Ectodermal cell (in vitro differentiated cells): ENCODE data around the gene GRK1.

ENCODE experiments used
- H3K27ac ChIP-seq: 2 replicates; pipeline ENCODE4 v1.7.0; 2013; ENCODE audit warnings: mild to moderate bottlenecking, low read depth, low read length; ENCODE audit not compliant: insufficient read depth, poor library complexity, severe bottlenecking
- H3K27me3 ChIP-seq: 2 replicates; pipeline ENCODE4 v1.7.0; 2013; ENCODE audit warnings: mild to moderate bottlenecking, low read length; ENCODE audit not compliant: insufficient read depth, control insufficient read depth, poor library complexity, severe bottlenecking
- H3K36me3 ChIP-seq: one replicate; pipeline ENCODE4 v1.7.0; 2013; ENCODE audit warnings: low read length; ENCODE audit not compliant: control insufficient read depth, insufficient read depth
- H3K4me1 ChIP-seq: one replicate; pipeline ENCODE4 v1.7.0; 2013; ENCODE audit warnings: low read length; ENCODE audit not compliant: control insufficient read depth, insufficient read depth
- H3K4me3 ChIP-seq: 2 replicates; pipeline ENCODE4 v1.7.0; 2013; ENCODE audit warnings: low read depth, low read length, control low read depth; ENCODE audit not compliant: insufficient read depth
- H3K9me3 ChIP-seq: 2 replicates; pipeline ENCODE4 v1.7.0; 2013; ENCODE audit warnings: mild to moderate bottlenecking, low read length, moderate library complexity; ENCODE audit not compliant: control insufficient read depth
- WGBS, 2 experiments: methylation state at CpG; one replicate each; pipeline ENCODE4 v1.1.7; 2013; ENCODE audit warnings: missing lambda C conversion rate in 2 of 2; 5-methylcytosine and 5-hydroxymethylcytosine counted together

Gene GRK1

GRCh38 chr13:113759525-113760137 lies 92.6 kb downstream of the GRK1 start:
- no peak overlapping the region for H3K27ac ChIP-seq
- peaks cover 49% of the 10 kb centered on the region for H3K27me3 ChIP-seq
- H3K36me3 ChIP-seq = no peaks in the 10 kb centered on the region
- WGBS, 2 experiments = 2% methylated on average over 25 to 26 of the region's 26 CpGs
- H3K4me1 ChIP-seq = peaks cover 2% of the 10 kb centered on the region
- H3K4me3 ChIP-seq = peak overlapping the region; percentile 58
- H3K9me3 ChIP-seq = no peaks in the 10 kb centered on the region

DNA sequence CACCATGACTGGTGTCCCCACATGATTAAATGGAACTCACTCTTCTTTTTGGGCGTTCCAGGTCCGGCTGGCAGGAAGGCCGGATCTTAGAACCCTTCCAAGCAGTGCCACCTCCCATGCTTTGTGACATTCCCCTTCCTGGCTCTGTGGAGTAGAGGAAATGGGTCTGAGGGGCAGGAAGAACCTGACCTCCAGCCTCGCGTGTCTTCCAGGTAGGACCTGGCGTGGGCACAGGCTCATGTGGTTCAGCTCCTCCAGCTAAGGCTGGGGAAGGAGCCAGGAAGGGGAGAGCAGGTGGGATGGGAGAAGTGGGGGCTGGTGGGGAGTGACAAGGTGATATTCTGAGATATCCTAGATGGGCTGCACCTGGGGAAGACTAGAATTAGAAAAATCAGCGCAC lies 94.1 kb downstream of the GRK1 start:
- 93 to 94% methylated on average over 7 of the region's 7 CpGs for WGBS, 2 experiments
- H3K27me3 ChIP-seq = peaks cover 49% of the 10 kb centered on the region
- H3K4me3 ChIP-seq = no peak overlapping the region
- peaks cover 6% of the 10 kb centered on the region for H3K4me1 ChIP-seq
- H3K9me3 ChIP-seq = no peaks in the 10 kb centered on the region
- H3K27ac ChIP-seq = no peak overlapping the region
- H3K36me3 ChIP-seq = no peaks in the 10 kb centered on the region

- Histone ChIP-seq H3K27me3 (peaks cover 49% of the 10 kb centered on the region), H3K36me3 (no peaks in the 10 kb centered on the region), H3K4me3 (no peak overlapping the region), H3K27ac (no peak overlapping the region), H3K4me1 (peaks cover 6% of the 10 kb centered on the region), H3K9me3 (no peaks in the 10 kb centered on the region)
- 88 to 94% methylated on average over 2 of the region's 2 CpGs for WGBS, 2 experiments
These were observed 95.1 kb downstream of the GRK1 start for GRCh38 chr13:113762075-113762474.

DNA sequence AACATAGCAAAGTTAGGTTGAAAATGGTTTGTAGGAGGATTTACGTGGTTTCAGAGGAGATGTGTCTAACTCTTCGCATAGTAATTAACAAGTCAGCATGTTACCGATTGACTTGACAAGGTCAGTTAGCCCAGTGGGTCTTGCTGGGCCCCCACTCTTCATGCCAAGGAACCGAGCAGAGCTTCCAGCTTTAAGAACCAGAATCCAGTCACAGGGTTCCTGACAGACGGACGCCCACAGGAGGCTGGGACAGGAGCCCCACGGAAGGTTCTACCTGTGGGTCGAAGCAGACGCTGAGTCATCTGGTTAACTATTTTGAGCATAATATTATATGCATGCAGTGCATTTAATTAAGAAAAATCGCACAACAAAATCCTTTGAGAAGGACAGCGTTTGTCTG lies 95.5 kb downstream of the GRK1 start:
- H3K9me3 ChIP-seq = no peaks in the 10 kb centered on the region
- 76 to 77% methylated on average over 9 of the region's 11 CpGs for WGBS, 2 experiments
- H3K27ac ChIP-seq = no peak overlapping the region
- H3K27me3 ChIP-seq = peaks cover 44% of the 10 kb centered on the region
- H3K36me3 ChIP-seq = no peaks in the 10 kb centered on the region
- H3K4me3 ChIP-seq = no peak overlapping the region
- H3K4me1 ChIP-seq = peaks cover 6% of the 10 kb centered on the region

DNA sequence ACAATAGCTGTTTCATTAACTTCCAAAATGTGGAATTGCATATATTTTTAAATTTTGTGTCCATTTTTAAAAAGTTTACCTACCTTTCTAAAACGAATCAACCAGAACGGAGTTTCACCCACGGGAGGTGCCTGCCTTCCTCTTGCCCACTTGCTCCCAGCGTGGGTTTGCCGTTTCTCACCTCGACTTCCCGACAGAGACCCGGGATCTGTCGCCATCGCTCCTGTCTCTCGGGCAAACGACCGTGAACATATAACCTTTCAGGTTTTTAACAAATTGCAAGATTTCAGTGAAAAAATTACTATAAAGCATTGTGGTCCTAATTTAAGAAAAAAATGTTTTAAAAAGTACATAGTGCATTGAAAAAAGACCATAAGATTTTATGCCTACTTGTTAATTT lies 96.2 kb downstream of the GRK1 start:
- 89 to 90% methylated on average over 13 of the region's 13 CpGs for WGBS, 2 experiments
- H3K27me3 ChIP-seq = peaks cover 37% of the 10 kb centered on the region
- peaks cover 5% of the 10 kb centered on the region for H3K4me1 ChIP-seq

GRCh38 chr13:113763961-113764792 lies 97.2 kb downstream of the GRK1 start:
- Histone ChIP-seq H3K4me1 (peaks cover 3% of the 10 kb centered on the region), H3K4me3 (no peak overlapping the region), H3K27ac (no peak overlapping the region), H3K27me3 (peaks cover 28% of the 10 kb centered on the region), H3K9me3 (no peaks in the 10 kb centered on the region), H3K36me3 (no peaks in the 10 kb centered on the region)
- WGBS, 2 experiments = 89 to 91% methylated on average over 25 of the region's 25 CpGs

More for the DNA sequence above, 96.2 kb downstream of the GRK1 start:
- Histone ChIP-seq H3K4me3 (no peak overlapping the region), H3K9me3 (no peaks in the 10 kb centered on the region), H3K36me3 (no peaks in the 10 kb centered on the region), H3K27ac (no peak overlapping the region)

GRCh38 chr13:113764793-113765563 lies 98.0 kb downstream of the GRK1 start:
- Histone ChIP-seq H3K27me3 (peaks cover 20% of the 10 kb centered on the region), H3K4me1 (peaks cover 3% of the 10 kb centered on the region), H3K4me3 (no peak overlapping the region), H3K36me3 (no peaks in the 10 kb centered on the region), H3K27ac (no peak overlapping the region), H3K9me3 (no peaks in the 10 kb centered on the region)
- WGBS, 2 experiments = 95% methylated on average over 19 of the region's 19 CpGs

GRCh38 chr13:113765564-113765910 lies 98.5 kb downstream of the GRK1 start:
- Histone ChIP-seq H3K36me3 (no peaks in the 10 kb centered on the region), H3K27me3 (peaks cover 14% of the 10 kb centered on the region), H3K27ac (no peak overlapping the region), H3K9me3 (no peaks in the 10 kb centered on the region), H3K4me1 (peaks cover 3% of the 10 kb centered on the region), H3K4me3 (no peak overlapping the region)
- WGBS, 2 experiments = 56 to 62% methylated on average over 4 of the region's 4 CpGs

GRCh38 chr13:113766035-113766800 lies 99.2 kb downstream of the GRK1 start:
- no peaks in the 10 kb centered on the region for H3K36me3 ChIP-seq
- peaks cover 3% of the 10 kb centered on the region for H3K4me1 ChIP-seq
- H3K27ac ChIP-seq = no peak overlapping the region
- H3K9me3 ChIP-seq = no peaks in the 10 kb centered on the region
- WGBS, 2 experiments = 87 to 89% methylated on average over 30 of the region's 30 CpGs
- peaks cover 7% of the 10 kb centered on the region for H3K27me3 ChIP-seq
- no peak overlapping the region for H3K4me3 ChIP-seq
